ACC112 (cell line): ENCODE data around the gene GSN.

Experiments used
- H2AFZ ChIP-seq: fragments of 200-600 bp; sonication (generic); one replicate; pipeline ENCODE4 v1.6.0; 2017; ENCODE audit warnings: antibody characterized with exemption, low read length; ENCODE audit not compliant: unreplicated experiment
- H3K27ac ChIP-seq: fragments of 200-600 bp; sonication (generic); 2 replicates; pipeline ENCODE4 v1.5.1; 2014; ENCODE audit warnings: low read depth, mild to moderate bottlenecking, antibody characterized with exemption, low read length, moderate library complexity
- H3K27me3 ChIP-seq: fragments of 200-600 bp; sonication (generic); 2 replicates; pipeline ENCODE4 v1.6.1; 2014; ENCODE audit warnings: mild to moderate bottlenecking, antibody characterized with exemption, low read length, moderate library complexity, mixed read lengths; ENCODE audit not compliant: insufficient read depth
- H3K36me3 ChIP-seq: fragments of 200-600 bp; sonication (generic); 2 replicates; pipeline ENCODE4 v1.6.1; 2016; ENCODE audit warnings: mild to moderate bottlenecking, antibody characterized with exemption, low read length, moderate library complexity, mixed read lengths; ENCODE audit not compliant: insufficient read depth
- H3K4me1 ChIP-seq: fragments of 200-600 bp; sonication (generic); one replicate; pipeline ENCODE4 v1.6.1; 2016; ENCODE audit warnings: low read length, mixed read lengths; ENCODE audit not compliant: insufficient read depth, unreplicated experiment, control insufficient read depth
- H3K4me3 ChIP-seq: fragments of 200-600 bp; sonication (generic); 2 replicates; pipeline ENCODE4 v1.5.1; 2014; ENCODE audit warnings: mild to moderate bottlenecking, low read depth, low read length
- H3K79me2 ChIP-seq: fragments of 200-600 bp; sonication (generic); one replicate; pipeline ENCODE4 v1.6.0; 2016; ENCODE audit warnings: low read length; ENCODE audit not compliant: control insufficient read depth, unreplicated experiment, insufficient read depth

GSN gene

GRCh38 chr9:121298689-121299466 lies 30.9 kb downstream of the GSN start:
- peaks cover 40% of the 10 kb centered on the region for H3K4me1 ChIP-seq
- H3K79me2 ChIP-seq = peaks cover 10% of the 10 kb centered on the region
- peaks cover 11% of the 10 kb centered on the region; the same call in 1 of the 2 replicates for H3K36me3 ChIP-seq
- H3K27ac ChIP-seq = peak overlapping the region; percentile 46
- H3K27me3 ChIP-seq = no peaks in the 10 kb centered on the region
- peak overlapping the region; percentile 66 for H2AFZ ChIP-seq
- H3K4me3 ChIP-seq = peak overlapping the region; percentile 81

DNA sequence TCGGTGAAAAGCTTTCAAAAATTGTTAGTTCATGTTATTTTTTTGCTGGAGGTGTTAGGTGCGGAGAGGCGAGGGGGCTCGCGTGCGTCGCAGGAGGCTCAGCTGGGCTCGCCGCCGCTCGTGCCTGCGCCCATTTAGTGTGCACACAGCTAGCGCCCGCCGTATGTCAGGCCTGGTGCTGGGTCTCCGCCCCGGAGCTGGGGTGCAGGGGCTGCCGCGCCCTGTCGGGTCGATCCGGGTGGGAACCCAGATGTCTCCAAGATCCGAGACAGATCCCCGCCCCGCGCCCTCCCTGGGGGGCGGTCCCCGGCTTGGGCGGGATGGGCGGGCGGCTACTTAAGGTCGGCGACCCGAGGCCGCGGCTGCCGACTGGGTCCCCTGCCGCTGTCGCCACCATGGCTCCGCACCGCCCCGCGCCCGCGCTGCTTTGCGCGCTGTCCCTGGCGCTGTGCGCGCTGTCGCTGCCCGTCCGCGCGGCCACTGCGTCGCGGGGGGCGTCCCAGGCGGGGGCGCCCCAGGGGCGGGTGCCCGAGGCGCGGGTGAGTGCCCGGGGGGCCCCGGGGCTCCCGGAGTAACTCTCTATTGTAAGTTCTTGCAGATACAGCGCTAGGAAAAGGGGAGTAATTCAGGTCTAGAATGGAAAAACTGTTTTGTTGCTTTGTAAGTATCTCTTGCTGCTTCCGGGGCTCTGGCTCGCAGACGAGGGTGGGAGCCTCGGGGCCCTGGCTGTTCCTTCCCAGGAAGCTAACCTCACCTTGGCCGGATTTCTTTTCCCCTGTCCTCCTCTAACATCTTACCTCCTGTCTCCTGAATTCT lies 31.7 kb downstream of the GSN start:
- H2AFZ ChIP-seq = peak overlapping the region; percentile 86
- H3K4me1 ChIP-seq = peaks cover 45% of the 10 kb centered on the region
- H3K27ac ChIP-seq = peak overlapping the region; percentile 46; the same call in 1 of the 2 replicates
- H3K4me3 ChIP-seq = peak overlapping the region; percentile 81
- H3K27me3 ChIP-seq = no peaks in the 10 kb centered on the region
- H3K36me3 ChIP-seq = peaks cover 14% of the 10 kb centered on the region; the same call in 1 of the 2 replicates
- peaks cover 10% of the 10 kb centered on the region for H3K79me2 ChIP-seq

DNA sequence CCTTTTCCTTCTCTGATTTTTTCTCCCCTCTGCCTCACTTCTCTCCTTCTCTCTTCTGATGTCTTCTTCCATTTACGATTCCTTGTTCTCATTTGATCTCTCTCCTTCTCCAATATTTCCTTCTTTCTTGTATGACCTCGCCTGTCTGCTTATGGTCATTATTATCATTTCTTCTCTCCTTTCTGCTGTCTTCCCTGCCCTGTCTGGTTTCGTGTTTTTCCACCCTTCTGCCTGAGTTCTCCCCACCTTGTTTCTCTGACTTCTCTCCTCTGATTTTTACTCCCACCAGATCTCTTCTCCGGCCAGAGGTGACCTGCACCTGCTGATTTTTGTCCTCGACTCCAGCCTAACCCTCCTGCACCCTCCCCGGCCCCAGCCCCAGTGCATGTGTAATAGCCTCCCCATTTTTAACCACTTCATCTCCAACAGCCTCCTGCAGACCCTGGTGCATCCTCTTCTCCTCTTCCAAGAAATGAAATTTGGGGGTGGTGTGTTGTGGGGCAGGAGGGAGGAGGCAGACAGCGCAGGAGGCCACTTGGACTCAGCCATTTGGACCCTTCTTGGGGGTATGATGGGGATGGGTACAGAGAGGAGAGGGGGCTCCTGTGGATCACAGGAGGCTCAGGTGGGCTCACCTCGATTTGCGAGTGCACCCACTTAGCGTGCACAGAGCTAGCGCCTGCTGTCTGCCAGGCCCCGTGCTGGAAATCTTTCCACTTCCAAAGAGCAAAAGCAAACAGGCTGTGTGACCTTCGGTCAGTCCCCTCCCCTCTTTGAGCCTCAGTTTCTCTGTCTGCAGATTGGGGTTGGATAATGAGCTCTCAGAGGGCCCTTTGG lies 32.5 kb downstream of the GSN start:
- H3K27ac ChIP-seq = 0 out of 2 replicates have a peak overlapping the region, but pooled peaks have one; percentile 21
- H3K4me1 ChIP-seq = peaks cover 45% of the 10 kb centered on the region
- H3K4me3 ChIP-seq = peak overlapping the region; percentile 81
- peaks cover 10% of the 10 kb centered on the region for H3K79me2 ChIP-seq
- H3K27me3 ChIP-seq = no peaks in the 10 kb centered on the region
- peaks cover 22% of the 10 kb centered on the region; the same call in 1 of the 2 replicates for H3K36me3 ChIP-seq
- H2AFZ ChIP-seq = no peak overlapping the region

DNA sequence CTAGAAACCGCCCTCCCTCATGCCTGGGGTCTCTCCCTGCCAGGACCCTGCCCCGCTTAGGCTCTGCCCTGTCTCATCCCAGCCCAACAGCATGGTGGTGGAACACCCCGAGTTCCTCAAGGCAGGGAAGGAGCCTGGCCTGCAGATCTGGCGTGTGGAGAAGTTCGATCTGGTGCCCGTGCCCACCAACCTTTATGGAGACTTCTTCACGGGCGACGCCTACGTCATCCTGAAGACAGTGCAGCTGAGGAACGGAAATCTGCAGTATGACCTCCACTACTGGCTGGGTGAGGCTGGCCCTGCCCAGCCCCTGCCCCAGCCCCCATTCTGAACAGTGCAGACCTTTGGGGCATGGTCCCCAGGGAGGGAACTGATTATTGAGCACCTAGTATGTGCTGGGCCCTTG lies 33.9 kb downstream of the GSN start:
- H3K27me3 ChIP-seq = no peaks in the 10 kb centered on the region
- no peak overlapping the region for H2AFZ ChIP-seq
- H3K79me2 ChIP-seq = peaks cover 10% of the 10 kb centered on the region
- no peak overlapping the region for H3K27ac ChIP-seq
- H3K4me1 ChIP-seq = peaks cover 45% of the 10 kb centered on the region
- H3K36me3 ChIP-seq = peaks cover 27% of the 10 kb centered on the region
- no peak overlapping the region for H3K4me3 ChIP-seq

GRCh38 chr9:121302341-121302740 lies 34.4 kb downstream of the GSN start:
- H3K36me3 ChIP-seq = peaks cover 29% of the 10 kb centered on the region
- H3K27ac ChIP-seq = no peak overlapping the region
- peaks cover 10% of the 10 kb centered on the region for H3K79me2 ChIP-seq
- H3K27me3 ChIP-seq = no peaks in the 10 kb centered on the region
- no peak overlapping the region for H2AFZ ChIP-seq
- H3K4me3 ChIP-seq = no peak overlapping the region
- peaks cover 40% of the 10 kb centered on the region for H3K4me1 ChIP-seq

- no peak overlapping the region for H2AFZ ChIP-seq
- H3K4me1 ChIP-seq = peaks cover 36% of the 10 kb centered on the region
- peaks cover 10% of the 10 kb centered on the region for H3K79me2 ChIP-seq
- H3K4me3 ChIP-seq = no peak overlapping the region
- no peaks in the 10 kb centered on the region for H3K27me3 ChIP-seq
- no peak overlapping the region for H3K27ac ChIP-seq
- H3K36me3 ChIP-seq = peaks cover 31% of the 10 kb centered on the region
These were observed 34.8 kb downstream of the GSN start for GRCh38 chr9:121302786-121303185.

GRCh38 chr9:121303456-121304451 lies 35.8 kb downstream of the GSN start:
- Histone ChIP-seq H3K79me2 (peaks cover 10% of the 10 kb centered on the region), H3K27ac (peak overlapping the region; percentile 4; the same call in 1 of the 2 replicates), H3K36me3 (peaks cover 31% of the 10 kb centered on the region), H3K4me3 (no peak overlapping the region), H3K4me1 (peaks cover 26% of the 10 kb centered on the region), H3K27me3 (no peaks in the 10 kb centered on the region), H2AFZ (no peak overlapping the region)

DNA sequence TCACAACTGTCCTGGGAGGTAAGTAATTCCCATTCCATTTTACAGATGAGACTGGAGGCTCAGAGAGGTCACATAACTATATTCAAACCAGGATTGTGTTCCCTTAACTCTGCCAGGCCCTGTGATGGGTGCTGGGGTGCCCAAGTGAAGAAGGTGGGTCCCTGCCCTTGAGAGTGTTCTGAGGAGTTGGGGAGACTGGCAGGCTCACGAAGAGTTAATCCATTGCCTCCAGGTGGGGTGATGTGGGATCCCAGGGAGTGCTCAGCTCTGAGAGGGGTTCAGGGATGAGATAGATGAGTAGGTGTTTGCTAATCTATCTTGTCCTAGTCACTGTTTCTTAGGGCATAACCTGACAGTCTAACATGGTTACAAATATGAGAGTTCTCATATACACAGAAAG lies 36.7 kb downstream of the GSN start:
- peak overlapping the region; percentile 4; the same call in 1 of the 2 replicates for H3K27ac ChIP-seq
- H3K4me3 ChIP-seq = no peak overlapping the region
- peaks cover 10% of the 10 kb centered on the region for H3K79me2 ChIP-seq
- peaks cover 31% of the 10 kb centered on the region for H3K36me3 ChIP-seq
- no peak overlapping the region for H2AFZ ChIP-seq
- no peaks in the 10 kb centered on the region for H3K27me3 ChIP-seq
- peaks cover 20% of the 10 kb centered on the region for H3K4me1 ChIP-seq

DNA sequence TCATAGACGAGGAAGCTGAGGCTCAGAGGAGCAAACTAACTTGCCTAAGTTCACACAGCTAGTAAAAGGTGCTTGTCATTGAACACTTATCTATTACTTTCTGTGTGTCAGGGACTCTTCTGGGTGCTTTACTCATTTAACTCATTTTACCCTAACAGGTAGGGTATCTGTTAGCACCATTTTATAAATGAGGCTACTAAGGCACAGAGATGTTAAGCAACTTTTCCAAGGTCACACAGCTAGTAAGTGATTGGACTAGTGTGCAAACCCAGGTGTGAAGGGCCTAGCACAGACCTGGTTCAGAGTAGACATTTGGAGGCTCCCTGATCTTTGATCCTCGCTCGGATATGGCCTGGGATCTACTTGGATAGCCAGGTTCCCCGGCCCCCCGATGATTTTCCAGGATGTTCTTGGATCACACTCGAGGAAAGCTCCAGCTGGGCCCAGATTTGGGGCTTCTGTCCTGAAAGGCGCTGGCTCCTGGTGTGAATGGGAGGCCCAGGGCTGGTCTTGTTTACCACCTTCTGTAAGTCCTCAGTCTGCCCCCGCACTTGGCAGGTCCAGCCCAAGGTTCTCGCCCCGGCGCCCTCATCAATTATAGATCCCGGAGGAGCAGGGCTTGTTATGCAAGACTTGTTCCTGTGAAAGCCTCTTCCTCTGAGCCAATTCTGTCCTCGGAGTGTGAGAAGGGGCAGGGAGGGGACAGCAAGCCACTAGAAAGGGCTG lies 37.5 kb downstream of the GSN start:
- peaks cover 15% of the 10 kb centered on the region for H3K4me1 ChIP-seq
- no peaks in the 10 kb centered on the region for H3K27me3 ChIP-seq
- no peak overlapping the region for H3K4me3 ChIP-seq
- no peak overlapping the region for H2AFZ ChIP-seq
- peaks cover 7% of the 10 kb centered on the region for H3K79me2 ChIP-seq
- H3K27ac ChIP-seq = no peak overlapping the region
- H3K36me3 ChIP-seq = peaks cover 34% of the 10 kb centered on the region
